ENCODE measurements around the gene SHISA2.

DNA sequence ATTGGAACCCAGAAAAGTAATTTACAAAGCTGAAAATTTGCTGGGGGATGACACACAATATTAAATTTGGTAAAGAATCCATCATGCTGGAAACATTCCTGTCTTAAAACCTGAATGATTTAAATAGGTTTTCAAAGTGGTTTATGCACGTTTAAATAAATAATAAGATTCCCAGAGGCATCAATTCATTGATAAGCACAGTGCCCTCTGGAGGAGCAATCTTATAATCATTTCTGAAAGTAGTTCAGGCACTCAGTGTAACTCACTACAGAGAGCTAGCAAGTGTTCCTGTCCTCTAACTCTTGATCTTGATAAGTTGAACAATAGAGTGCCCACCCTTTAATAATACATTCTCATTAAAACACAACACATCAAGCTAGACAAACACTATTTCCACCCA, 43.5 kb upstream of the SHISA2 start:
- TF ChIP-seq EZH2 (IDR thresholded peaks at IDR 0.05; ENCODE audit: insufficient read depth, poor library complexity, severe bottlenecking) (no peak), EZH2phosphoT487 (IDR thresholded peaks at IDR 0.05; ENCODE audit: insufficient read depth, low read depth) (no peak)
